Ishikawa (cell line): ENCODE measurements around the gene TTC32.

Experiments used
- CEBPB ChIP-seq: IDR thresholded peaks from 2 replicates; pipeline ENCODE4 v1.6.1; 2012
- CREB1 ChIP-seq: IDR thresholded peaks from 2 replicates; pipeline ENCODE4 v1.6.1; 2012; ENCODE audit warnings: low read depth
- EGR1 ChIP-seq: IDR thresholded peaks from 2 replicates; pipeline ENCODE4 v1.6.1; 2012
- EP300 ChIP-seq: IDR thresholded peaks from 2 replicates; pipeline ENCODE4 v1.6.1; 2012; ENCODE audit warnings: borderline replicate concordance
- FOXM1 ChIP-seq: IDR thresholded peaks from 2 replicates; pipeline ENCODE4 v1.6.1; 2012; ENCODE audit warnings: low read depth, borderline replicate concordance
- NFIC ChIP-seq: IDR thresholded peaks from 2 replicates; pipeline ENCODE4 v1.6.1; 2012
- RAD21 ChIP-seq: IDR thresholded peaks from 2 replicates; pipeline ENCODE4 v1.6.1; 2012; ENCODE audit warnings: low read depth
- REST ChIP-seq: IDR thresholded peaks from 2 replicates; pipeline ENCODE4 v1.6.1; 2012; ENCODE audit warnings: low read depth, mild to moderate bottlenecking
- TAF1 ChIP-seq: IDR thresholded peaks from 2 replicates; pipeline ENCODE4 v1.6.1; 2012; ENCODE audit warnings: low read depth, mild to moderate bottlenecking
- TCF12 ChIP-seq: IDR thresholded peaks from 2 replicates; pipeline ENCODE4 v1.6.1; 2012; ENCODE audit warnings: low read depth
- TEAD4 ChIP-seq: IDR thresholded peaks from 2 replicates; pipeline ENCODE4 v1.6.1; 2012
- YY1 ChIP-seq: IDR thresholded peaks from 2 replicates; pipeline ENCODE4 v1.6.1; 2012; ENCODE audit warnings: low read depth
- ZBTB7A ChIP-seq: IDR thresholded peaks from 2 replicates; pipeline ENCODE4 v1.6.1; 2012; ENCODE audit warnings: low read depth
- TF ChIP-seq, protein P1 (sequence below): IDR thresholded peaks from 2 replicates; pipeline ENCODE4 v1.6.1; 2012
- TF ChIP-seq, protein P2 (sequence below): IDR thresholded peaks from 2 replicates; pipeline ENCODE4 v1.6.1; 2012

The TTC32 gene

GRCh38 chr2:19873014-19873413, 28.8 kb downstream of the TTC32 start:
- TF ChIP-seq FOXM1: no peak
- no peak for TF ChIP-seq CREB1
- no peak for TF ChIP-seq YY1
- no peak for TF ChIP-seq EP300
- TF ChIP-seq NFIC: no peak
- no peak for TF ChIP-seq RAD21
- no peak for TF ChIP-seq TAF1
- TF ChIP-seq, protein P1, sequence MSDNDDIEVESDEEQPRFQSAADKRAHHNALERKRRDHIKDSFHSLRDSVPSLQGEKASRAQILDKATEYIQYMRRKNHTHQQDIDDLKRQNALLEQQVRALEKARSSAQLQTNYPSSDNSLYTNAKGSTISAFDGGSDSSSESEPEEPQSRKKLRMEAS: no peak
- no peak for TF ChIP-seq TCF12
- no peak for TF ChIP-seq TEAD4
- no peak for TF ChIP-seq EGR1
- TF ChIP-seq REST: no peak
- no peak for TF ChIP-seq ZBTB7A
- TF ChIP-seq, protein P2, sequence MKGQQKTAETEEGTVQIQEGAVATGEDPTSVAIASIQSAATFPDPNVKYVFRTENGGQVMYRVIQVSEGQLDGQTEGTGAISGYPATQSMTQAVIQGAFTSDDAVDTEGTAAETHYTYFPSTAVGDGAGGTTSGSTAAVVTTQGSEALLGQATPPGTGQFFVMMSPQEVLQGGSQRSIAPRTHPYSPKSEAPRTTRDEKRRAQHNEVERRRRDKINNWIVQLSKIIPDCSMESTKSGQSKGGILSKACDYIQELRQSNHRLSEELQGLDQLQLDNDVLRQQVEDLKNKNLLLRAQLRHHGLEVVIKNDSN: no peak
- no peak for TF ChIP-seq CEBPB

GRCh38 chr2:19872302-19872701, 29.5 kb downstream of the TTC32 start:
- no peak for TF ChIP-seq TEAD4
- TF ChIP-seq EGR1: no peak
- no peak for TF ChIP-seq CREB1
- TF ChIP-seq NFIC: no peak
- TF ChIP-seq, protein P1: no peak
- TF ChIP-seq REST: no peak
- TF ChIP-seq YY1: no peak
- no peak for TF ChIP-seq CEBPB
- TF ChIP-seq TCF12: no peak
- TF ChIP-seq, protein P2: no peak
- no peak for TF ChIP-seq RAD21
- TF ChIP-seq EP300: no peak

DNA sequence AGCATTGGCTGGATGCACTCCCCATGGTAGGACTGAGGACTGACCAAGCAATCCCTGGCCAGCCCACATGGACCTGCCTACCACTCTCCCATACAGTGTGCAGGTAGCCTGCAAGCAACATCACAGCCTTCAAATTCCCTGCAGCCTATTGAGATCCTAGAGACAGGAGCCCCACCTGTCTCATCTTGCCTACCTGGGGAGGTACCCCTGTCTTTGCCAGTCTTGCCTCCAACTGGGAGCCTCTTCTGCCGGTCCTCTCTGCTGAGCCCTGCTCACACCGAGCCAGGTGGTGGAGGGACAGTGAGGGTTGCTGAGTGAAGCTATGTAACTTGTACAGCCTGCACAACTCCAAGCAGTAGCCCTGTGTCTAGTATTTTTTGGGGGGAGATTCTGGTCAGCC, 29.9 kb downstream of the TTC32 start:
- TF ChIP-seq EGR1 (no peak), CREB1 (no peak), TCF12 (no peak), ZBTB7A (no peak), NFIC (no peak), RAD21 (no peak), YY1 (no peak), FOXM1 (no peak), REST (no peak), TAF1 (no peak), EP300 (no peak), CEBPB (no peak), TEAD4 (no peak)
- TF ChIP-seq, protein P2: no peak
- TF ChIP-seq, protein P1: no peak

- TF ChIP-seq TEAD4 (no peak), ZBTB7A (no peak), TAF1 (no peak), FOXM1 (no peak), NFIC (no peak), EP300 (no peak), RAD21 (no peak), REST (no peak), CEBPB (no peak), EGR1 (no peak), YY1 (no peak), TCF12 (no peak), CREB1 (no peak)
- TF ChIP-seq, protein P2: no peak
- TF ChIP-seq, protein P1: no peak
Measured at GRCh38 chr2:19870792-19871191, 31.0 kb downstream of the TTC32 start.
